Stimulated activated CD8-positive, alpha-beta memory T cell treated with anti-CD3 and anti-CD28 coated beads, Interleukin-4, amount 100 ng/mL, for 1 hour (primary cell): ENCODE results near the gene SCGB1D1.
"Not testable (repeated sequence)": the region's sequence is repeated elsewhere in the genome, so short reads cannot be mapped to it uniquely, and the experiment has no call there.

Experiments
- DNase-seq, 2 donors: peaks; one replicate each; pipeline ENCODE4 v3.0.0-alpha.2; 2020; ENCODE audit warnings: low read depth in 2 of 2, low spot score in 1 of 2

Gene SCGB1D1

GRCh38 chr11:62157603-62158002 is 32.4 kb upstream of the SCGB1D1 start:
- DNase-seq = no peak

GRCh38 chr11:62166371-62166770 is 23.6 kb upstream of the SCGB1D1 start:
- no peak for DNase-seq

- DNase-seq = no peak
These were observed 20.6 kb upstream of the SCGB1D1 start for GRCh38 chr11:62169448-62169847.

GRCh38 chr11:62169935-62170334 is 20.1 kb upstream of the SCGB1D1 start:
- no peak for DNase-seq

- DNase-seq = peak; percentile 30 to 46
These were observed 18.7 kb upstream of the SCGB1D1 start for GRCh38 chr11:62171261-62171723.

GRCh38 chr11:62172294-62172693 is 17.7 kb upstream of the SCGB1D1 start:
- DNase-seq = no peak

- no peak for DNase-seq
These were observed 13.2 kb upstream of the SCGB1D1 start for GRCh38 chr11:62176766-62177165.

GRCh38 chr11:62179995-62180394 is 10.0 kb upstream of the SCGB1D1 start:
- DNase-seq = no peak

- no peak for DNase-seq
These were observed 8.9 kb upstream of the SCGB1D1 start for GRCh38 chr11:62181097-62181496.

GRCh38 chr11:62182147-62182891 is 7.7 kb upstream of the SCGB1D1 start:
- no peak for DNase-seq

GRCh38 chr11:62186195-62186594 is 3.8 kb upstream of the SCGB1D1 start:
- no peak for DNase-seq

- no peak for DNase-seq
These were observed 3.9 kb downstream of the SCGB1D1 start for GRCh38 chr11:62193952-62194351.

GRCh38 chr11:62195010-62195409 is 5.0 kb downstream of the SCGB1D1 start:
- DNase-seq = not testable (repeated sequence)

GRCh38 chr11:62195945-62196344 is 5.9 kb downstream of the SCGB1D1 start:
- DNase-seq = no peak

- DNase-seq = not testable (repeated sequence)
These were observed 7.4 kb downstream of the SCGB1D1 start for GRCh38 chr11:62197400-62197799.

GRCh38 chr11:62201376-62201775 is 11.4 kb downstream of the SCGB1D1 start:
- no peak for DNase-seq

GRCh38 chr11:62202910-62203309 is 12.9 kb downstream of the SCGB1D1 start:
- no peak for DNase-seq

- no peak for DNase-seq
These were observed 14.4 kb downstream of the SCGB1D1 start for GRCh38 chr11:62204430-62204829.

GRCh38 chr11:62205441-62205840 is 15.4 kb downstream of the SCGB1D1 start:
- no peak for DNase-seq

GRCh38 chr11:62206276-62207066 is 16.5 kb downstream of the SCGB1D1 start:
- DNase-seq = not testable (repeated sequence)

- no peak for DNase-seq
These were observed 18.7 kb downstream of the SCGB1D1 start for GRCh38 chr11:62208785-62209144.

- no peak for DNase-seq
These were observed 27.3 kb downstream of the SCGB1D1 start for GRCh38 chr11:62217191-62217748.
